DMS153 treated with DMSO at 0.1 percent for 48 hours (cell line): ENCODE measurements around the gene C1QTNF12.

Experiments
- DNase-seq: peaks from one replicate; lab custom pipeline; 2025; ENCODE audit not compliant: unreplicated experiment; lab: John Stamatoyannopoulos, UW

Gene C1QTNF12

GRCh38 chr1:1229770-1230169, 16.8 kb downstream of the C1QTNF12 start:
- no peak for DNase-seq

- DNase-seq, result no peak
These were observed 17.8 kb downstream of the C1QTNF12 start for GRCh38 chr1:1228596-1229321.

- DNase-seq, result no peak
These were observed 18.3 kb downstream of the C1QTNF12 start for GRCh38 chr1:1228187-1228586.

GRCh38 chr1:1227386-1227785, 19.1 kb downstream of the C1QTNF12 start:
- no peak for DNase-seq

GRCh38 chr1:1226566-1227362, 19.8 kb downstream of the C1QTNF12 start:
- DNase-seq, result no peak

GRCh38 chr1:1225913-1226312, 20.6 kb downstream of the C1QTNF12 start:
- no peak for DNase-seq

- DNase-seq, result no peak
These were observed 21.2 kb downstream of the C1QTNF12 start for GRCh38 chr1:1225238-1225845.

GRCh38 chr1:1223891-1224290, 22.6 kb downstream of the C1QTNF12 start:
- DNase-seq, result no peak

- no peak for DNase-seq
These were observed 23.2 kb downstream of the C1QTNF12 start for GRCh38 chr1:1223321-1223720.

- no peak for DNase-seq
These were observed 23.8 kb downstream of the C1QTNF12 start for GRCh38 chr1:1222575-1223225.

- no peak for DNase-seq
These were observed 24.5 kb downstream of the C1QTNF12 start for GRCh38 chr1:1221887-1222574.

GRCh38 chr1:1220197-1220596, 26.3 kb downstream of the C1QTNF12 start:
- no peak for DNase-seq

- no peak for DNase-seq
These were observed 27.2 kb downstream of the C1QTNF12 start for GRCh38 chr1:1219341-1219740.

- no peak for DNase-seq
These were observed 27.9 kb downstream of the C1QTNF12 start for GRCh38 chr1:1218524-1219200.

- no peak for DNase-seq
These were observed 28.6 kb downstream of the C1QTNF12 start for GRCh38 chr1:1217621-1218523.

GRCh38 chr1:1216770-1217620, 29.5 kb downstream of the C1QTNF12 start:
- DNase-seq, result no peak

- no peak for DNase-seq
These were observed 30.5 kb downstream of the C1QTNF12 start for GRCh38 chr1:1215881-1216605.
